ENCODE data around the gene GABPB1.

DNA sequence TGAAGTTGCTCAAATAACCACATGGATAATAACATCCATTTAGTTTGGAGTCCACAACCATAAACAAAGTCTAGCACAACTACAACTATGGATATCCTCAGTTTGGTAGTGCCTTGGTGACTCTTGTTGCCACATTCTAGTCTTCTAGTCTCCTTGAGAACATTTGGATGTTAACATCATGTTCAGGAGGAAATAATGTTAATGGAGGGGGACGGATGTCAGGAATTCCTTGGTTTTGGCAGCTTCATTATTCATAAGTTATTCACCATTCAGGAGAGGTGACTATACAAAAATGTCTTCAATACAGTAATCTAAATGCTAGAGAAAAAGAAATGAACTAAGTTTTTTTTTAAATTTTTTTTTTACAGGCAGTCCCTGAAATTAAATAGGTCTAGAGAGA, 26.4 kb upstream of the GABPB1 start:
- no peak for TF ChIP-seq EZH2 (IDR thresholded peaks at IDR 0.05)
- TF ChIP-seq, protein P1, sequence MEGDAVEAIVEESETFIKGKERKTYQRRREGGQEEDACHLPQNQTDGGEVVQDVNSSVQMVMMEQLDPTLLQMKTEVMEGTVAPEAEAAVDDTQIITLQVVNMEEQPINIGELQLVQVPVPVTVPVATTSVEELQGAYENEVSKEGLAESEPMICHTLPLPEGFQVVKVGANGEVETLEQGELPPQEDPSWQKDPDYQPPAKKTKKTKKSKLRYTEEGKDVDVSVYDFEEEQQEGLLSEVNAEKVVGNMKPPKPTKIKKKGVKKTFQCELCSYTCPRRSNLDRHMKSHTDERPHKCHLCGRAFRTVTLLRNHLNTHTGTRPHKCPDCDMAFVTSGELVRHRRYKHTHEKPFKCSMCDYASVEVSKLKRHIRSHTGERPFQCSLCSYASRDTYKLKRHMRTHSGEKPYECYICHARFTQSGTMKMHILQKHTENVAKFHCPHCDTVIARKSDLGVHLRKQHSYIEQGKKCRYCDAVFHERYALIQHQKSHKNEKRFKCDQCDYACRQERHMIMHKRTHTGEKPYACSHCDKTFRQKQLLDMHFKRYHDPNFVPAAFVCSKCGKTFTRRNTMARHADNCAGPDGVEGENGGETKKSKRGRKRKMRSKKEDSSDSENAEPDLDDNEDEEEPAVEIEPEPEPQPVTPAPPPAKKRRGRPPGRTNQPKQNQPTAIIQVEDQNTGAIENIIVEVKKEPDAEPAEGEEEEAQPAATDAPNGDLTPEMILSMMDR (IDR thresholded peaks at IDR 0.05), result no peak
